Measurements from ENCODE around the gene ESAM. TPM values are rescaled to one million over a fixed set of nuclear protein-coding genes. Genes with fewer than 3 reads are reported as not detected.

ESAM gene
- total and polyA plus RNA-seq, 10 of the 15 experiments (the other 5 are each of a cell fraction or from before 2014, with no cell fraction given), result 2.7 to 43.6 (median 19.5) TPM

DNA sequence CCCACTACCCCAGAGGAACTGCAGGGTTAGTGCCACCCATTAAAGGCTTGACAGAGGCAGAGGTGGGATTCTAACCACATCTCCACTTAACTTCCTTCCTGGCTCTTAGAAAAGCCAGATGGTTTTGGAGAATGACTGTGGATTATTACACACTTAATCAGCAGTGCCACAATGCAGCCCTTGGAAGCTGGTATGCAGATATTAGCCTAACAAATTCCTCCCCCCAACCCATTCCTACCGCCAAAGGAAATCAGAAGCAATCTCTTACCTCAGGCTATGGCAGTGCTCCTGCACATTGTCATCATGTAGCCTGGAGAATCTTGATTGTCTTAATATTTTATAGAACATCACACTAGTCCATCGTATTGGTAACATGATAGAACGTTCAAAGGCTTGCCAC, 45.5 kb downstream of the ESAM start:
- DNase-seq (ENCODE audit: low read depth, low spot score), result no peak
- RAD21 ChIA-PET (ENCODE audit: unreplicated experiment), result interaction anchor here (1.0 to 1.1 kb wide), 2 partner anchors 42 to 48 kb away, joined by 3 to 4 read pairs; no protein-coding TSS in a partner anchor
- no TSS peak for BruUV-seq (replicated peaks)
- Histone ChIP-seq H3K4me3 (no peak overlapping the region), H3K79me2 (ENCODE audit: control insufficient read depth, insufficient read depth, low read length) (no peaks in the 10 kb centered on the region), H3K4me1 (ENCODE audit: control insufficient read depth, insufficient read depth, low read length) (no peaks in the 10 kb centered on the region; the same call in 1 of the 2 replicates), H3K9ac (ENCODE audit: control insufficient read depth, insufficient read depth, low read length) (no peak overlapping the region), H3K9me3 (replicated peaks; ENCODE audit: control insufficient read depth, insufficient read depth, low read length) (no peaks in the 10 kb centered on the region), H3K27me3 (replicated peaks in 1 of 2; ENCODE audit: control insufficient read depth in 2 of 2, insufficient read depth in 2 of 2, low read length in 1 of 2) (peaks cover 0 to 13% of the 10 kb centered on the region in 2 experiments; a peak in 2 of 4 replicates), H3K36me3 (ENCODE audit: control insufficient read depth in 2 of 2, insufficient read depth in 2 of 2, low read length in 1 of 2) (no peaks in the 10 kb centered on the region), H2AFZ (ENCODE audit: control insufficient read depth, low read depth, low read length) (no peak overlapping the region), H3K27ac (ENCODE audit: control insufficient read depth, insufficient read depth) (no peak overlapping the region), H3K4me2 (ENCODE audit: control insufficient read depth, insufficient read depth) (no peak overlapping the region), H4K20me1 (ENCODE audit: control insufficient read depth, insufficient read depth) (no peaks in the 10 kb centered on the region)
- ATAC-seq, result no peak
- POLR2A ChIA-PET, result interaction anchor here (0.7 to 1.4 kb wide), 3 partner anchors 14 to 30 kb away, joined by 3 to 4 read pairs (median 3); no protein-coding TSS in a partner anchor
- TF ChIP-seq ZNF622 (IDR thresholded peaks at IDR 0.05) (no peak), TARDBP (IDR thresholded peaks at IDR 0.05; ENCODE audit: borderline replicate concordance) (no peak), FOXM1 (IDR thresholded peaks at IDR 0.05; ENCODE audit: low read depth, low read length) (no peak), MEF2A (IDR thresholded peaks at IDR 0.05; ENCODE audit: insufficient read depth, low read depth, low read length) (no peak), SRF (IDR thresholded peaks at IDR 0.05; ENCODE audit: low read depth in 2 of 2, low read length in 2 of 2) (no peak), ZNF274 (IDR thresholded peaks at IDR 0.05; ENCODE audit: insufficient read depth, insufficient read length) (no peak), MYB (IDR thresholded peaks at IDR 0.05; ENCODE audit: borderline replicate concordance, low read depth, low read length) (no peak), ZNF217 (IDR thresholded peaks at IDR 0.05) (no peak), CHD1 (IDR thresholded peaks at IDR 0.05; ENCODE audit: low read depth, low read length) (no peak), CREM (IDR thresholded peaks at IDR 0.05; ENCODE audit: low read depth) (no peak), MXI1 (IDR thresholded peaks at IDR 0.05; ENCODE audit: low read depth, low read length) (no peak), SUPT20H (IDR thresholded peaks at IDR 0.05; ENCODE audit: borderline replicate concordance, control insufficient read depth, low read depth, low read length) (no peak), NBN (IDR thresholded peaks at IDR 0.05) (no peak), BACH1 (IDR thresholded peaks at IDR 0.05; ENCODE audit: borderline replicate concordance) (no peak), NFIC (IDR thresholded peaks at IDR 0.05; ENCODE audit: low read depth, low read length) (no peak), ASH2L (IDR thresholded peaks at IDR 0.05; ENCODE audit: borderline replicate concordance, low read depth) (no peak)
- TF ChIP-seq, protein P1, sequence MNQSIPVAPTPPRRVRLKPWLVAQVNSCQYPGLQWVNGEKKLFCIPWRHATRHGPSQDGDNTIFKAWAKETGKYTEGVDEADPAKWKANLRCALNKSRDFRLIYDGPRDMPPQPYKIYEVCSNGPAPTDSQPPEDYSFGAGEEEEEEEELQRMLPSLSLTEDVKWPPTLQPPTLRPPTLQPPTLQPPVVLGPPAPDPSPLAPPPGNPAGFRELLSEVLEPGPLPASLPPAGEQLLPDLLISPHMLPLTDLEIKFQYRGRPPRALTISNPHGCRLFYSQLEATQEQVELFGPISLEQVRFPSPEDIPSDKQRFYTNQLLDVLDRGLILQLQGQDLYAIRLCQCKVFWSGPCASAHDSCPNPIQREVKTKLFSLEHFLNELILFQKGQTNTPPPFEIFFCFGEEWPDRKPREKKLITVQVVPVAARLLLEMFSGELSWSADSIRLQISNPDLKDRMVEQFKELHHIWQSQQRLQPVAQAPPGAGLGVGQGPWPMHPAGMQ (IDR thresholded peaks at IDR 0.05; ENCODE audit: borderline replicate concordance), result no peak
- TF ChIP-seq, protein P2, sequence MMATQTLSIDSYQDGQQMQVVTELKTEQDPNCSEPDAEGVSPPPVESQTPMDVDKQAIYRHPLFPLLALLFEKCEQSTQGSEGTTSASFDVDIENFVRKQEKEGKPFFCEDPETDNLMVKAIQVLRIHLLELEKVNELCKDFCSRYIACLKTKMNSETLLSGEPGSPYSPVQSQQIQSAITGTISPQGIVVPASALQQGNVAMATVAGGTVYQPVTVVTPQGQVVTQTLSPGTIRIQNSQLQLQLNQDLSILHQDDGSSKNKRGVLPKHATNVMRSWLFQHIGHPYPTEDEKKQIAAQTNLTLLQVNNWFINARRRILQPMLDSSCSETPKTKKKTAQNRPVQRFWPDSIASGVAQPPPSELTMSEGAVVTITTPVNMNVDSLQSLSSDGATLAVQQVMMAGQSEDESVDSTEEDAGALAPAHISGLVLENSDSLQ (IDR thresholded peaks at IDR 0.05), result no peak
- intact Hi-C loops (cut with micrococcal nuclease; ENCODE audit: unreplicated experiment), result loop anchor here (2.0 kb wide), 1 partner anchor 42 kb away; no protein-coding TSS in a partner anchor
- in situ Hi-C loops (cut with MboI), result no loop called here
- 3% methylated on average over 3 of the region's 3 CpGs for WGBS (ENCODE audit: insufficient coverage, insufficient replicate concordance, low lambda C conversion rate, missing lambda C conversion rate)
- no peak for FAIRE-seq
- CTCF ChIA-PET, result interaction anchor here (0.6 to 2.7 kb wide), 4 partner anchors 9 to 46 kb away, joined by 3 to 9 read pairs (median 6); no protein-coding TSS in a partner anchor
- SMC1A ChIA-PET (ENCODE audit: uncharacterized antibody, unreplicated experiment), result interaction anchor here (1.0 to 1.7 kb wide), 3 partner anchors 9 to 94 kb away, joined by 3 to 5 read pairs (median 3); partner anchors contain the start of gene TBRG1

All from GM12878 (cell line).